GM12873 (cell line): Measurements from ENCODE around the gene SPON1.

Source experiments
- CTCF ChIP-seq: IDR thresholded peaks from 2 replicates; pipeline ENCODE4 v1.5.1; 2012; ENCODE audit warnings: low read depth, mild to moderate bottlenecking, moderate library complexity, low read length, control low read depth; ENCODE audit not compliant: insufficient read depth; ENCODE audit errors: missing control alignments

The SPON1 gene

GRCh38 chr11:14254533-14255237 lies 292.2 kb downstream of the SPON1 start:
- TF ChIP-seq CTCF, result no peak

- no peak for TF ChIP-seq CTCF
Measured at GRCh38 chr11:14255238-14255534, 292.7 kb downstream of the SPON1 start.

- TF ChIP-seq CTCF, result no peak
Measured at GRCh38 chr11:14258221-14258935, 295.9 kb downstream of the SPON1 start.

GRCh38 chr11:14259186-14259784 lies 296.8 kb downstream of the SPON1 start:
- TF ChIP-seq CTCF, result no peak

- no peak for TF ChIP-seq CTCF
Measured at GRCh38 chr11:14259878-14260277, 297.4 kb downstream of the SPON1 start.

- no peak for TF ChIP-seq CTCF
Measured at GRCh38 chr11:14261066-14261465, 298.5 kb downstream of the SPON1 start.

- TF ChIP-seq CTCF, result no peak
Measured at GRCh38 chr11:14262271-14262846, 299.8 kb downstream of the SPON1 start.
